GM11168 (cell line): ENCODE data around the gene PP2D1.
"Not testable (repeated sequence)": the region's sequence is repeated elsewhere in the genome, so short reads cannot be mapped to it uniquely, and the experiment has no call there.

Experiments used
- in situ Hi-C: fragments of 300-500 bp; cut with MboI; formaldehyde crosslinking; loops from one replicate; pipeline ENCODE4 v1.12.0; 2022; ENCODE audit warnings: low sequenced_read_pairs; ENCODE audit not compliant: unreplicated experiment

PP2D1 gene

GRCh38 chr3:20041197-20041780, 29.2 kb upstream of the PP2D1 start:
- in situ Hi-C loops = no loop called here

- in situ Hi-C loops = no loop called here
Observed at GRCh38 chr3:20040548-20041196, 28.6 kb upstream of the PP2D1 start.

- in situ Hi-C loops = no loop called here
Observed at GRCh38 chr3:20039765-20040547, 27.9 kb upstream of the PP2D1 start, which contains the start of gene KAT2B. TSS of gene KAT2B (plus strand) at chr3:20040446. CDS start at chr3:20040478, 32 bp downstream.

GRCh38 chr3:20039466-20039764, 27.4 kb upstream of the PP2D1 start:
- in situ Hi-C loops = no loop called here

- in situ Hi-C loops = no loop called here
Observed at GRCh38 chr3:20038699-20039465, 26.8 kb upstream of the PP2D1 start.

GRCh38 chr3:20037255-20037996, 25.4 kb upstream of the PP2D1 start:
- in situ Hi-C loops = no loop called here

- in situ Hi-C loops = no loop called here
Observed at GRCh38 chr3:20035019-20035418, 23.0 kb upstream of the PP2D1 start.

GRCh38 chr3:20031939-20032338, 19.9 kb upstream of the PP2D1 start:
- in situ Hi-C loops = not testable (repeated sequence)

- in situ Hi-C loops = no loop called here
Observed at GRCh38 chr3:20028905-20029331, 16.9 kb upstream of the PP2D1 start.

GRCh38 chr3:20027136-20027535, 15.1 kb upstream of the PP2D1 start:
- in situ Hi-C loops = no loop called here

- in situ Hi-C loops = no loop called here
Observed at GRCh38 chr3:20023623-20024405, 11.8 kb upstream of the PP2D1 start.

- in situ Hi-C loops = no loop called here
Observed at GRCh38 chr3:20022954-20023622, 11.0 kb upstream of the PP2D1 start.

GRCh38 chr3:20016076-20016475, 4.0 kb upstream of the PP2D1 start:
- in situ Hi-C loops = not testable (repeated sequence)

- in situ Hi-C loops = no loop called here
Observed at GRCh38 chr3:20015525-20015924, 3.5 kb upstream of the PP2D1 start.

- in situ Hi-C loops = no loop called here
Observed at GRCh38 chr3:20013396-20013795, 1.3 kb upstream of the PP2D1 start.

- in situ Hi-C loops = no loop called here
Observed at GRCh38 chr3:20008646-20009045, 3.4 kb downstream of the PP2D1 start.

GRCh38 chr3:20007960-20008359, 4.1 kb downstream of the PP2D1 start:
- in situ Hi-C loops = no loop called here

- in situ Hi-C loops = no loop called here
Observed at GRCh38 chr3:20001932-20002331, 10.1 kb downstream of the PP2D1 start.

GRCh38 chr3:19997502-19997901, 14.6 kb downstream of the PP2D1 start:
- in situ Hi-C loops = no loop called here
